ENCODE results near the gene DIPK1A. TPM values are rescaled to one million over a fixed set of nuclear protein-coding genes. Genes with fewer than 3 reads are reported as not detected.

Gene DIPK1A
- total RNA-seq, 1 donor from 2014 or later: 9.7 TPM

DNA sequence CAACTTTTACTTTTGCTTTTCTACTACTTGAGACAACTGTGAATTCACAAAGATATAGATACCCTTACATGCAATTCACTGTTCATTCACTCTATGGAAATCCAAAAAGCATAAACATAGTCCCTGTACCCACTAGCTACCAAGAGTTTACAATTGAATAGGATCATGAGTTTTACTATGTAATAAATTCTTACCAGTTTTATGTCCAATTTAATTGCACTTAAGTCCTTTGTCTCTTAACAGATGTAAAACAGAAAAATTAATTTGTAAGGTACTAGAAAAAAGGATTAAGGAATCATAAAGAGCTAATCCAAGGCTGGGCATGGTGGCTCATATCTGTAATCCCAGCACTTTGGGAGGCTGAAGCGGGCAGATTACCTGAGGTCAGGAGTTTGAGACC, 24.4 kb downstream of the DIPK1A start:
- TF ChIP-seq, protein P1, sequence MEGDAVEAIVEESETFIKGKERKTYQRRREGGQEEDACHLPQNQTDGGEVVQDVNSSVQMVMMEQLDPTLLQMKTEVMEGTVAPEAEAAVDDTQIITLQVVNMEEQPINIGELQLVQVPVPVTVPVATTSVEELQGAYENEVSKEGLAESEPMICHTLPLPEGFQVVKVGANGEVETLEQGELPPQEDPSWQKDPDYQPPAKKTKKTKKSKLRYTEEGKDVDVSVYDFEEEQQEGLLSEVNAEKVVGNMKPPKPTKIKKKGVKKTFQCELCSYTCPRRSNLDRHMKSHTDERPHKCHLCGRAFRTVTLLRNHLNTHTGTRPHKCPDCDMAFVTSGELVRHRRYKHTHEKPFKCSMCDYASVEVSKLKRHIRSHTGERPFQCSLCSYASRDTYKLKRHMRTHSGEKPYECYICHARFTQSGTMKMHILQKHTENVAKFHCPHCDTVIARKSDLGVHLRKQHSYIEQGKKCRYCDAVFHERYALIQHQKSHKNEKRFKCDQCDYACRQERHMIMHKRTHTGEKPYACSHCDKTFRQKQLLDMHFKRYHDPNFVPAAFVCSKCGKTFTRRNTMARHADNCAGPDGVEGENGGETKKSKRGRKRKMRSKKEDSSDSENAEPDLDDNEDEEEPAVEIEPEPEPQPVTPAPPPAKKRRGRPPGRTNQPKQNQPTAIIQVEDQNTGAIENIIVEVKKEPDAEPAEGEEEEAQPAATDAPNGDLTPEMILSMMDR (IDR thresholded peaks at IDR 0.05; ENCODE audit: insufficient read depth, low read length, severe bottlenecking): no peak
- FAIRE-seq (no peak), DNase-seq (ENCODE audit: low read depth) (no peak)
- Histone ChIP-seq H3K4me3 (ENCODE audit: low read depth, low read length) (no peak overlapping the region), H3K36me3 (ENCODE audit: control insufficient read depth, insufficient read depth, low read length) (no peaks in the 10 kb centered on the region), H3K27me3 (ENCODE audit: control insufficient read depth, insufficient read depth, low read length) (no peaks in the 10 kb centered on the region)

DNA sequence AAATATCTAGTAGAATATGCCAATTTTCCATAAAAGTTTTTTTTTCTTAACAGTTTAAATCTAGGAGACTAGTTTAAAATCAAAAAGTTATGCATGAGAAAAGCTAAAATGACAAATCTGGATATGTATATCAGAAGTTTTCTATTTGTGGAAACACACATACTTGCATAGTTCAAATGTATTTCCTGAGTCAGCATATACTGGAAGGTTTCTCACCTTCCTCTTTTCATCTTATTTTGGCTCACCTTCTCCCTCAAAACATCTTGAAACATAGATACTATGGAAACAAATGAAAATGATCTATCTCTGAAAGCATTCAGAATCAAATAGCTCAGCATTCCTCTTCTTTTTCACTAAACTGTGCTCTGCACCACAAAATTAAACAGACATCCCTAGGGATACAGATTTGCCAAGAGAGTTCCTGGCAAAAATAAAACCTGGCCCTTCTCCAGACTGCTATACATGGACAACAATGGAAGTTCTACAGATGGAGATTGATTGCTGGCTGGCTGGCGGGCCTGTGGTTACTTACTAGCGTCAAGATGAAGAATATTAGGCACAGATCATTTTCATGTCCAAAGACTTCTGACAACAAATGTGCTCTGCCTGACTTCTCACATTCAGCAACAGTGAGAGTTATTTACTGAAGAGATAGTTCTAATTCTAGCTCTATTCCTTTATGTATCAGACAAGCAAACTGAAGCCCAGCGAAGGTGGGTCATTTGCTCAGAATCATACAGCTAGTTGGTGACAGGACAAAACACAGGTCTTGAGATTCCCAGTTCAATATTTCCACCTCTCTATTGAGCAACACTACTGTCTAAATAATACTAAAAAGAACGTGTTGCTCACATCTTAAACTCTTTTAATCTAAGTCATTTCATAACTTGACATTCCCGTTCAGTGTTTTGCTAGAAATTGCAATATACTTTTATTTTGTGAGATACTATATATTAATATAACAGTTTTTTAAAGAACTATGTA, 26.6 kb downstream of the DIPK1A start:
- no peaks in the 10 kb centered on the region for H3K27me3 ChIP-seq (ENCODE audit: control insufficient read depth, insufficient read depth, low read length)
- no peak overlapping the region for H3K4me3 ChIP-seq (ENCODE audit: low read depth, low read length)
- DNase-seq (ENCODE audit: low read depth) (peak; percentile 33), FAIRE-seq (no peak)
- no peaks in the 10 kb centered on the region for H3K36me3 ChIP-seq (ENCODE audit: control insufficient read depth, insufficient read depth, low read length)
- TF ChIP-seq, protein P1 (IDR thresholded peaks at IDR 0.05; ENCODE audit: insufficient read depth, low read length, severe bottlenecking): no peak

DNA sequence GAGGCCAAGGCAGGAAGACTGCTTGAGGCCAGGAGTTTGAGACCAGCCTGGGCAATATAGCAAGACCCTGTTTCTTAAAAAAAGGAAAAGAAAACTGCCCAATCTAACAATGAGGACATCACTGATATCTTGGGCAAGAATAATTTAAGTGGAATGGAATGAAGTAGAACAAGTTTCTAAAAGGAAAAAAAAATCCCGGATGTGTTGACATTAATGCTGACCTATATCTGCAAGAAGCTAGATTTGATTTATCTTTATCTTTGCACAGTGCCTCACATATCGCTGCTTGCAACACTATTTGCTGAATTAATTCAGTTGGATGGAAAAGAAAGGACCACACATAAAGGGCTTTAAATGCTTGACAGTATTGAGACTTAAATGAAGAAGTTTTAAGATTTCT, 27.8 kb downstream of the DIPK1A start:
- TF ChIP-seq, protein P1 (IDR thresholded peaks at IDR 0.05; ENCODE audit: insufficient read depth, low read length, severe bottlenecking): no peak
- FAIRE-seq (no peak), DNase-seq (ENCODE audit: low read depth) (peak; percentile 94)

DNA sequence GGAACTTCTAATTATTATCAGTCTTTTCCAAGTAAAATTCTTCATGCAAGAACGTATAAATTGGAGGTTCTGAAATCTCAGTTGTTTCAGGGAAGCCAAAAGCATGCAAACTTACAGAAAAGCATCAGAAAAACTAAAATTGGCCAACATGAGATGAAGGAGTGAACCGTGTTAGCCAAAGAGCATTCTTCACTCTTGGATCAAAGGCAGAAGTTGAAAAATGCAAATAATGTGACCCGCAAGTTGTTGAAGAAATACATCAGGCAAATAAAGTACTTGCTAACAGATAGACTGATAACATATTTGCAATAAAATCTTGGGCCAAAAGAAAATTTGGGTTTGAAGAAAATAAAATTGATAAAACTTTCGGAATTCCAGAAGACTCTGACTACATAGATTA, 29.6 kb downstream of the DIPK1A start:
- H3K4me3 ChIP-seq (ENCODE audit: low read depth, low read length): no peak overlapping the region
- H3K36me3 ChIP-seq (ENCODE audit: control insufficient read depth, insufficient read depth, low read length): no peaks in the 10 kb centered on the region
- H3K27me3 ChIP-seq (ENCODE audit: control insufficient read depth, insufficient read depth, low read length): no peaks in the 10 kb centered on the region
- TF ChIP-seq, protein P1 (IDR thresholded peaks at IDR 0.05; ENCODE audit: insufficient read depth, low read length, severe bottlenecking): no peak
- DNase-seq (ENCODE audit: low read depth): no peak
- no peak for FAIRE-seq

More for the DNA sequence above, 27.8 kb downstream of the DIPK1A start:
- H3K36me3 ChIP-seq (ENCODE audit: control insufficient read depth, insufficient read depth, low read length): no peaks in the 10 kb centered on the region
- H3K27me3 ChIP-seq (ENCODE audit: control insufficient read depth, insufficient read depth, low read length): no peaks in the 10 kb centered on the region
- H3K4me3 ChIP-seq (ENCODE audit: low read depth, low read length): no peak overlapping the region

DNA sequence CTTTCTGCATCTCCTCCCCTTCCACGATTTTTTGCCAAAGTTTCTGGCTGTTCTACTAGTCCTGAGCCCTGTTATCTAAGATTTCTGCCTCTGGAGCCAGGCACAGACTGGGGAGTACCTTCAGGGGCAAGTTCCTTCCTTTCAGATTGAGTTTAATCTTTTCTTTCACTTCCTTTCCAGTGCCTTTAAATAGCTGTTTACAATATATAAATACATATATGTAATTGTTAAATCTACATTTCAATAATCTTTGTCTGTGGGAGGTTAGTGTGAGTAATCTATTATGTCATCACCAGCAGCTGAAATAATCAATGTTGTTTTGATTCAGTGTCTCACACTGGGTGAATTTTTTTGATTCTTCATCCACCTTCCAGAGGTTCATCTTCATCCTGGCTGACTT, 31.8 kb downstream of the DIPK1A start:
- FAIRE-seq (no peak), DNase-seq (ENCODE audit: low read depth) (peak; percentile 38)
- TF ChIP-seq, protein P1 (IDR thresholded peaks at IDR 0.05; ENCODE audit: insufficient read depth, low read length, severe bottlenecking): no peak
- no peak overlapping the region for H3K4me3 ChIP-seq (ENCODE audit: low read depth, low read length)
- no peaks in the 10 kb centered on the region for H3K27me3 ChIP-seq (ENCODE audit: control insufficient read depth, insufficient read depth, low read length)
- no peaks in the 10 kb centered on the region for H3K36me3 ChIP-seq (ENCODE audit: control insufficient read depth, insufficient read depth, low read length)
